IPS-11a (cell line): ENCODE data around the gene HNRNPL.
"Not testable (repeated sequence)": the region's sequence is repeated elsewhere in the genome, so short reads cannot be mapped to it uniquely, and the experiment has no call there.

Source experiments
- H3K4me3 ChIP-seq: one replicate; pipeline ENCODE4 v1.5.1; 2013; ENCODE audit warnings: low read depth, low read length, control low read depth

The HNRNPL gene

GRCh38 chr19:38869836-38870607 is 20.2 kb upstream of the HNRNPL start:
- H3K4me3 ChIP-seq = peak overlapping the region; percentile 37

GRCh38 chr19:38869160-38869835 is 19.5 kb upstream of the HNRNPL start:
- peak overlapping the region; percentile 37 for H3K4me3 ChIP-seq

- no peak overlapping the region for H3K4me3 ChIP-seq
These were observed 18.8 kb upstream of the HNRNPL start for GRCh38 chr19:38868551-38868950.

- H3K4me3 ChIP-seq = no peak overlapping the region
These were observed 17.5 kb upstream of the HNRNPL start for GRCh38 chr19:38867171-38867780.

DNA sequence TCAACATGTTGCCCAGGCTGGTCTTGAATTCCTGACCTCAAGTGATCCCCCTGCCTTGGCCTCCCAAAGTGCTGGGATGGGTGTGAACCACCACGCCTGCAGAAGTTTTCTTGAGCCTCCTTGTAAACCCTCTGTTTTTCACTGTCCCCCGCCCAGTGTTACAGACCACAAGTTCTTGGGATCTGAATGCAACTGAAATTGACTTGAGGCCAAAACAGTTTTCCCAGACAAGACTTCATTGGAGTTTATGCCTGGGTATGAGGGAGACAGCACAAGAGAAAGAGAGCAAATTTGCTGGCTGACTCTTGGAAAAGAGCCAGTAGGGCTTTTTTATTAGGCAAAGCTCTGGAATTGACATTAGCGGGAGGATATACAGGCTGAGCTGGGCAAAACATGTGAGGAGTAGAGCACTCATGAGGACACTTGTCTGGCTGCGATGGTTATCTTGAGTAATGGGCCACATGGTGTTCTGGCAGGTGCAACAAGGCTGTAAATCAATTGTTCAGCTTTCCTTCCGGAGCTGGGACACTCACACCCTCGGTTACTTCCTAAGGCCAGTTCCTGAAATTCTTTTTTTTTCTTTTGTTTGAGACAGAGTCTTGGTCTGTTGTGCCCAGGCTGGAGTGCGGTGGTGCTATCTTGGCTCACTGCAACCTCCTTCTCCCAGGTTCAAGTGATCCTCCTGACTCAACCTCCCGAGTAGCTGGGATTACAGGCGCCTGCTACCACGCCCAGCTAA is 12.7 kb upstream of the HNRNPL start:
- no peak overlapping the region for H3K4me3 ChIP-seq

GRCh38 chr19:38861368-38861767 is 11.6 kb upstream of the HNRNPL start:
- no peak overlapping the region for H3K4me3 ChIP-seq

DNA sequence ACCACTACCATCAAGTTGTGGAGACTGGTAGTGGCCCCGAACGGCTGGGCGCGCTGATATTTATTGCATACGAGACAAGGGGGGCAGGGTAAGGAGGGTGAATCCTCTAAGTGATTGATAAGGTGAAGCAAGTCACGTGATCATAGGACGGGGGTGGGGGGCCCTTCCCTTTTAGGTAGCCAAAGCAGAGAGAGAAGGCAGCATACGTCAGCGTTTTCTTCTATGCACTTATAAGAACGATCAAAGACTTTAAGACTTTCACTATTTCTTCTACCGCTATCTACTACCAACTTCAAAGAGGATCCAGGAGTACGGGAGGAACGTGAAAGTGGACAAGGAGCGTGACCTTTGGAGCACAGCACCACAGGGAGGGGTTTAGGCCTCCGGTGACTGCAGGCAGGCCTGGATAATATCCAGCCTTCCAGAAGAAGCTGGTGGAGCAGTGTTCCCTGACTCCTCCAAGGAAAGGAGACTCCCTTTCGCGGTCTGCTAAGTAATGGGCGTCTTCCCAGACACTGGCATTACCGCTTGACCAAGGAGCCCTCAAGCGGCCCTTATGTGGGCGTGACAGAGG is 9.9 kb upstream of the HNRNPL start:
- H3K4me3 ChIP-seq = not testable (repeated sequence)

GRCh38 chr19:38856813-38857212 is 7.0 kb upstream of the HNRNPL start:
- H3K4me3 ChIP-seq = no peak overlapping the region

DNA sequence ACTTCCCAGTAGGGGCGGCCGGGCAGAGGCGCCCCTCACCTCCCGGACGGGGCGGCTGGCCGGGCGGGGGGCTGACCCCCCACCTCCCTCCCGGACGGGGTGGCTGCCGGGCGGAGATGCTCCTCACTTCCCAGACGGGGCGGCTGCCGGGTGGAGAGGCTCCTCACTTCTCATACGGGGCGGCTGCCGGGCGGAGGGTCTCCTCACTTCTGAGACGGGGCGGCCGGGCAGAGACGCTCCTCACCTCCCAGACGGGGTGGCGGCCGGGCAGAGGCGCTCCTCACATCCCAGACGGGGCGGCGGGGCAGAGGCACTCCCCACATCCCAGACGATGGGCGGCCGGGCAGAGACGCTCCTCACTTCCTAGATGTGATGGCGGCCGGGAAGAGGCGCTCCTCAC is 6.0 kb upstream of the HNRNPL start:
- not testable (repeated sequence) for H3K4me3 ChIP-seq

DNA sequence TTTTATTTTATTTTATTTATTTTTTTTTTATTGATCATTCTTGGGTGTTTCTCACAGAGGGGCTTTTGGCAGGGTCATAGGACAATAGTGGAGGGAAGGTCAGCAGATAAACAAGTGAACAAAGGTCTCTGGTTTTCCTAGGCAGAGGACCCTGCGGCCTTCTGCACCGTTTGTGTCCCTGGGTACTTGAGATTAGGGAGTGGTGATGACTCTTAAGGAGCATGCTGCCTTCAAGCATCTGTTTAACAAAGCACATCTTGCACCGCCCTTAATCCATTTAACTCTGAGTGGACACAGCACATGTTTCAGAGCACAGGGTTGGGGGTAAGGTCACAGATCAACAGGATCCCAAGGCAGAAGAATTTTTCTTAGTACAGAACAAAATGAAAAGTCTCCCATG is 5.2 kb upstream of the HNRNPL start:
- not testable (repeated sequence) for H3K4me3 ChIP-seq

- no peak overlapping the region for H3K4me3 ChIP-seq
These were observed 3.4 kb upstream of the HNRNPL start for GRCh38 chr19:38853214-38853613.

DNA sequence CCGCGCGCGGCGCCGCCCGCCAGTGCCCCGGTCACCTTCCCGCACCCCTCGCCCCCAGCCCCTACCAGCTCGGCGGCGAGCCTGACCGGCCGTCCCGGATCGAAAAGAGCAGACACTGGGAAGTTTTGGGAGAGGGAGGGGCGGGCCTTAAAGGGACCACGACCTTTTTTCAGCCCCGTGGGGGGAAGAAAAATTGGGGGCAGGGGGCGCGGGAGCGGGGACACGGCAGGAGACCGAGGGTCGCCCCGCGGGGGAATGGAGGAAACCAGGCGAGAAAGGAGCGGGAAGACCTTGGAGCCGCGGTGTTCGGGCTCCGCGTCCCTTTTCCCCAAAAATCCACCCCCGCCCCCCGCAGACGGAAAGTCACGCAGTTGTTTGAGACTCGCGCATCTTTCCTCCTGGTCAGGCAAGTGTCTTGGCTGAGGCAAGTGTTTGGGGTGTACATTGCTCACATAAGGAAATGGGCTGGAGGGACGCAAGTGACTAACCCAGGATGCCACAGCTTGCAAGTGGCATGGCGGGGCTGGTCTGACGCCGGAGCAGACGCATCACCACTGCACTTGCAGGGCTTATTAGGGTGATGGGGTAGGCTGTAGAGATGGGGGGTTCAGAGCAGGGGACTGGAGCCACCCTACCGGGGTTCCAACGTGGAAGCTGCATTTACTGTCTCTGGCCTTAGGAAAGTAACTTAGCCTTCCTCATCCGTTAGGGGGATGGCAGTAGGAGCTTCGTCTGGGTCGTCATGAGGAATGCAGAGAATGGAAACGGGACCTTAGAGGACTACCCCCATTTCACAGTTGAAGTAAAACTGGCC is 2.7 kb upstream of the HNRNPL start:
- peak overlapping the region; percentile 73 for H3K4me3 ChIP-seq

DNA sequence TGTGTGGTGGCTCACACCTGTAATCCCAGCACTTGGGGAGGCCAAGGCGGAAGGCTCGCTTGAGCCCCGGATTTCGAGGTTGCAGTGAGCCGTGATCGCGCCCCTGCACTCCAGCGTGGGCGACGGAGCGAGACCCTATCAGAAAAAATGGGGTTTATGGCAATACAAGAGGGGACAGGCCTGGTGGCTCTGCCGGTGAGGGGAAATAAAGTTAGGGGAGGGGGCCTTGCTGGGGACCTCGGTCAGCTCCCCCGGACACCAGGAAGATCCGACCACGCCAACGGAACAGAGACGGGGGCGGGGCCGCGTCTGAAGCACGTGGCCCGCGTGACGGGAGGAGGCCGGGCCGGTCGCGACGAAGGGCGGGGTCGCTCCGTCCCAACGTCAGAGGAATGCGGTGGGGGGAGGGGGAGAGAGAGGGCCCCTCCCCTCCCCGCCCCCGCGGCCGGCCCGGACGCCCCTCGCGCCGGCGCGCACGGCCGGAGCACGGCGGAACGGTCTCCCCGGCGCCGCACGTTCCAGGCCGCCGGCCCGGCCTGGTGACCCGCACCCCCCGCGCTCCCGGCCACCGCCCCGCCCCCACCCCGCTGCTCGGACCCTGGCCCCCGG is 1.9 kb upstream of the HNRNPL start:
- H3K4me3 ChIP-seq = peak overlapping the region; percentile 73

DNA sequence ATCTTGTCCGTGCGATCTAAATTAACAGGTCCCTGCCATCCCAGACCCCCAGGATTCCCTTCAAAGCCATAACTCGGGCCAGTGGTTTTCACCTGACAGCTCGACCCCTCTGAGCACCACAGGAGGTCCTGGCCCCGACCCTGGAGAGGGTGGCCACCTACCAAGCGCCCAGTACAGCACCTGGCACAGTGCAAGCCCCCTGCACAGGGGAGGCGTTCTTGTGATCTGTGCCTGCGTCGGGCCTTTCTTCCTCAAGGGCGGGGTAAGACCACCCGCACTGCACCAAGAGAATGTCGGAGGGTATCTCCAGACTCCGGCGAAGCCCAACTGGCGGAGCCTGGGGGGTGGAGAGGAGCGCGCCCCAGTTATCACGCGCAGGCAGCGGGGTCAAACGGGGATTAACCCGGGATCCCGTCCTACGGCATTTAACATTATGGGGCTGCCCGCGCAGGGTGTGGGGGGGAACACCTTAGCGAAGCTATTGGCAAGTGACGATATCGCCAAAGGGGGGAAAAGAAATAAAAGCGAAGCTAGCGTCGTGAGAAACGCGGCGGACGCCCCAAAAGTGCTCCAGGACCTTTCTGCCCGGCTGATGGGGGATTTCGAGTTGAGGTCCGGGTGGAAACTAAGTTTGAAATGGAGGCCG is 1.3 kb upstream of the HNRNPL start:
- peak overlapping the region; percentile 62 for H3K4me3 ChIP-seq

- H3K4me3 ChIP-seq = peak overlapping the region; percentile 62
These were observed 720 bp upstream of the HNRNPL start for GRCh38 chr19:38850436-38850975.

DNA sequence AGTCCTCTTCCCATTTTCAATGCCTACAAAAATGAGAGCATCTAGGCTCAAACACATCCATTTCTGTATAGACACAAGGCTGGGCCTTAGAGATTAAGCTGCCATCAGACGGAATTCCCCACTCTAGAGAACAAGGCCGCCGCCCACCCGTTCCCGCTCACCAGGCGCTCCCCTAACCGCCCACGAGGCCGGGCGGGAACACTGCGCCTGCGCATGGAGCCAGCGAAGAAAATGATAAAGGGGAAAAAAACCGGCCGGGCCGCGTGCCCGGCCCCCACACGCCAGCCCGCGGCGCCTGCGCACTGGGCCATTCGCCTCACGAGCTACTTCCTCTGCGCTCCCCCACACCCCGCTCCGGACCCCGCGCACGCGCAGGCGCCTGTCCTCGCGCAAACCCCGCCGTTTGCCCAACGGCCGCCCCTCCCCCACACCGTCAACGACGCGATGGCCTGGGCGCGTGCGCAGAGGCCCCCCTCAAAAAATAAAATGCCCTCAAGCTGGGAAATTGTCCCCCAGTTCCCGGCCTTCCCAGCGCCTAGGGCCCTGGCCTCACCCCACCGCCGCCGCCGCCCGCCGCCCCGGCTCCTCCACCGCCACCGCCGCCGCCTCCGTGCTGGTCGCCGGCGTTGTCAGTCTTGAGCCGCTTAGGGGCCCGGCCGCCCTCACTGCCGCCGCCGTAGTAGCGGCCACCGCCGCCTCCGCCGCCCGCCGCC is 483 bp downstream of the HNRNPL start:
- H3K4me3 ChIP-seq = peak overlapping the region; percentile 93

GRCh38 chr19:38848299-38849146 is 1.3 kb downstream of the HNRNPL start:
- H3K4me3 ChIP-seq = peak overlapping the region; percentile 93
